Measurements from ENCODE around the gene KANSL1. TPM values are rescaled to one million over a fixed set of nuclear protein-coding genes. Genes with fewer than 3 reads are reported as not detected.

The KANSL1 gene
- total RNA-seq, 1 donor from 2014 or later: 154 TPM

- Mint-ChIP-seq H3K4me1 (ENCODE audit: unreplicated experiment) (peaks cover 19% of the 10 kb centered on the region), H3K27ac (ENCODE audit: unreplicated experiment) (peak overlapping the region; percentile 12), H3K36me3 (ENCODE audit: low read depth, unreplicated experiment) (peaks cover 37% of the 10 kb centered on the region), H3K9me3 (ENCODE audit: unreplicated experiment) (no peaks in the 10 kb centered on the region), H3K4me3 (ENCODE audit: unreplicated experiment) (peak overlapping the region; percentile 31), H3K27me3 (ENCODE audit: unreplicated experiment) (no peaks in the 10 kb centered on the region)
- TF ChIP-seq CTCF (IDR thresholded peaks at IDR 0.05; ENCODE audit: unreplicated experiment): no peak
- DNase-seq (ENCODE audit: low spot score): no peak
Observed at GRCh38 chr17:46027048-46027975, 165.9 kb downstream of the KANSL1 start.

- H3K4me1 Mint-ChIP-seq (ENCODE audit: unreplicated experiment): peaks cover 19% of the 10 kb centered on the region
- H3K36me3 Mint-ChIP-seq (ENCODE audit: low read depth, unreplicated experiment): peaks cover 32% of the 10 kb centered on the region
- H3K9me3 Mint-ChIP-seq (ENCODE audit: unreplicated experiment): no peaks in the 10 kb centered on the region
- TF ChIP-seq CTCF (IDR thresholded peaks at IDR 0.05; ENCODE audit: unreplicated experiment): no peak
- DNase-seq (ENCODE audit: low spot score): no peak
- no peak overlapping the region for H3K27ac Mint-ChIP-seq (ENCODE audit: unreplicated experiment)
- no peaks in the 10 kb centered on the region for H3K27me3 Mint-ChIP-seq (ENCODE audit: unreplicated experiment)
- H3K4me3 Mint-ChIP-seq (ENCODE audit: unreplicated experiment): no peak overlapping the region
Observed at GRCh38 chr17:46026166-46027047, 166.8 kb downstream of the KANSL1 start.

- Mint-ChIP-seq H3K27me3 (ENCODE audit: unreplicated experiment) (no peaks in the 10 kb centered on the region), H3K4me1 (ENCODE audit: unreplicated experiment) (peaks cover 18% of the 10 kb centered on the region), H3K9me3 (ENCODE audit: unreplicated experiment) (no peaks in the 10 kb centered on the region), H3K27ac (ENCODE audit: unreplicated experiment) (peak overlapping the region; percentile 77), H3K36me3 (ENCODE audit: low read depth, unreplicated experiment) (peaks cover 24% of the 10 kb centered on the region), H3K4me3 (ENCODE audit: unreplicated experiment) (peak overlapping the region; percentile 31)
- TF ChIP-seq CTCF (IDR thresholded peaks at IDR 0.05; ENCODE audit: unreplicated experiment): no peak
- no peak for DNase-seq (ENCODE audit: low spot score)
Observed at GRCh38 chr17:46025510-46026165, 167.6 kb downstream of the KANSL1 start.

GRCh38 chr17:46025060-46025459 is 168.2 kb downstream of the KANSL1 start:
- H3K27me3 Mint-ChIP-seq (ENCODE audit: unreplicated experiment): peaks cover 2% of the 10 kb centered on the region
- H3K4me3 Mint-ChIP-seq (ENCODE audit: unreplicated experiment): no peak overlapping the region
- DNase-seq (ENCODE audit: low spot score): no peak
- H3K27ac Mint-ChIP-seq (ENCODE audit: unreplicated experiment): no peak overlapping the region
- no peaks in the 10 kb centered on the region for H3K9me3 Mint-ChIP-seq (ENCODE audit: unreplicated experiment)
- H3K4me1 Mint-ChIP-seq (ENCODE audit: unreplicated experiment): peaks cover 12% of the 10 kb centered on the region
- no peak for TF ChIP-seq CTCF (IDR thresholded peaks at IDR 0.05; ENCODE audit: unreplicated experiment)
- H3K36me3 Mint-ChIP-seq (ENCODE audit: low read depth, unreplicated experiment): peaks cover 19% of the 10 kb centered on the region

Data from endothelial cell (in vitro differentiated cells).